Smooth muscle cell (in vitro differentiated cells): ENCODE measurements around the gene CYB561D2. TPM values are rescaled to one million over a fixed set of nuclear protein-coding genes. Genes with fewer than 3 reads are reported as not detected.

ENCODE experiments used
- DNase-seq: peaks from one replicate; lab custom pipeline; 2025; ENCODE audit not compliant: unreplicated experiment; lab: John Stamatoyannopoulos, UW
- H2AFZ ChIP-seq: fragments of 200-600 bp; sonication (generic); 2 replicates; pipeline ENCODE4 v1.6.0; 2016; ENCODE audit warnings: antibody characterized with exemption, low read depth, mild to moderate bottlenecking
- H3F3A ChIP-seq: fragments of 200-600 bp; sonication (generic); 2 replicates; pipeline ENCODE4 v1.6.0; 2017; ENCODE audit warnings: antibody characterized with exemption, low read depth
- H3K27ac ChIP-seq: fragments of 200-600 bp; sonication (generic); 2 replicates; pipeline ENCODE4 v1.5.1; 2016; ENCODE audit warnings: low read depth, mild to moderate bottlenecking
- H3K27me3 ChIP-seq: fragments of 200-600 bp; sonication (generic); 2 replicates; pipeline ENCODE4 v1.6.1; 2016; ENCODE audit warnings: low read depth, mild to moderate bottlenecking
- H3K36me3 ChIP-seq: fragments of 200-600 bp; sonication (generic); 2 replicates; pipeline ENCODE4 v1.5.1; 2016; ENCODE audit warnings: low read depth
- H3K4me1 ChIP-seq: fragments of 200-600 bp; sonication (generic); 2 replicates; pipeline ENCODE4 v1.5.1; 2016; ENCODE audit warnings: low read depth
- H3K4me2 ChIP-seq: fragments of 200-600 bp; sonication (generic); 2 replicates; pipeline ENCODE4 v1.6.0; 2016; ENCODE audit warnings: mild to moderate bottlenecking
- H3K4me3 ChIP-seq: fragments of 200-600 bp; sonication (generic); 2 replicates; pipeline ENCODE4 v1.5.1; 2016; ENCODE audit warnings: mild to moderate bottlenecking
- H3K79me2 ChIP-seq: fragments of 200-600 bp; sonication (generic); 2 replicates; pipeline ENCODE4 v1.6.0; 2016; ENCODE audit warnings: low read depth, mild to moderate bottlenecking
- H3K9ac ChIP-seq: fragments of 200-600 bp; sonication (generic); 2 replicates; pipeline ENCODE4 v1.6.0; 2016; ENCODE audit warnings: low read depth
- H3K9me3 ChIP-seq: fragments of 200-600 bp; sonication (generic); replicated peaks from 2 replicates; pipeline ENCODE4 v1.5.1; 2016; ENCODE audit warnings: low read depth
- H4K20me1 ChIP-seq: fragments of 200-600 bp; sonication (generic); 2 replicates; pipeline ENCODE4 v1.6.0; 2016; ENCODE audit warnings: low read depth
- CTCF ChIP-seq: fragments of 200-600 bp; sonication (generic); IDR thresholded peaks from 2 replicates; pipeline ENCODE4 v1.5.1; 2017; ENCODE audit warnings: borderline replicate concordance, mild to moderate bottlenecking, antibody characterized with exemption; ENCODE audit not compliant: insufficient read depth, poor library complexity, severe bottlenecking
- WGBS: methylation state at CpG from one replicate; pipeline ENCODE4 v1.1.7; 2016; ENCODE audit warnings: low lambda C conversion rate; 5-methylcytosine and 5-hydroxymethylcytosine counted together
- polyA plus RNA-seq: library from polyadenylated mRNA; unstranded; fragments of >200 nt; fragmentation: Nextera tagmentation; extraction: Ambion mirVana; gene quantifications from 2 replicates; pipeline ENCODE4 v1.2.1, GENCODE V29; 2016
- total RNA-seq: library from RNA; depleted of rRNA; stranded (reverse); fragments of >200 nt; gene quantifications from 2 replicates; pipeline ENCODE4 v1.2.3, GENCODE V29; 2014

CYB561D2 gene
- total and polyA plus RNA-seq, 2 experiments from 2014 or later = 21.6 to 22.6 TPM

DNA sequence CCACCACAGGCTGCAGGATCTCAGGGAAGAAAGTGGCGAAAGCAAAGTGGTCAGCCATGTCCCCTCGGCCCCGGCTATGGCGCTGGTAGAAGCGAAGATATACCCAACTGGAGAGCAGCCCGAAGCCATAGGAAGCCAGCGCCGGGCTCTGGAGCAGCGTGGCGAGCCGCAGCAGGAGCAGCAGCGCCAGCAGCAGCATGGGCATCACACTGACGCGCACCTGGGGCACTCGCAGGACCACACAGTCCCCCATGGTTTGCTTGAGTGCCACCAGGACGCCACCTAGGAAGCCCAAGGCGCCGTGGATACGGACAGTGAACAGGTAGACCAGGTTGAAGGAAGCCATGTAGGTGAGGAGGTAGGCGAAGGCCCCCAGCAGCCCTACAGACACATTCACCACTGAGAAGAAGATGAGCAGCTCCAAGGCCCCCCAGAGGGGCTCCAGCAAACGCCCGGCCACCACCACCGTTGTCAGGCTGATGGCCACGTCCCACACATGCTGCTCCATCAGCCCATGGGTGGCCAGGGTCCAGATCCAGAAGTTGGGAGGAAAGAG is 7.8 kb downstream of the CYB561D2 start:
- Histone ChIP-seq H4K20me1 (peaks cover 41% of the 10 kb centered on the region), H2AFZ (no peak overlapping the region), H3K27ac (peak overlapping the region; percentile 71), H3K4me1 (peaks cover 23% of the 10 kb centered on the region), H3F3A (no peaks in the 10 kb centered on the region), H3K4me2 (peak overlapping the region; percentile 92), H3K9me3 (no peaks in the 10 kb centered on the region), H3K27me3 (no peaks in the 10 kb centered on the region), H3K79me2 (peaks cover 39% of the 10 kb centered on the region), H3K36me3 (no peaks in the 10 kb centered on the region), H3K4me3 (peak overlapping the region; percentile 64), H3K9ac (peak overlapping the region; percentile 93)
- DNase-seq = no peak
- 84% methylated on average over 24 of the region's 24 CpGs for WGBS
- no peak for TF ChIP-seq CTCF

GRCh38 chr3:50358911-50359759 is 8.5 kb downstream of the CYB561D2 start, which contains the start of gene TMEM115:
TSS of gene TMEM115 (minus strand) at chr3:50359521. CDS start at chr3:50359063, 458 bp downstream.
- Histone ChIP-seq H2AFZ (peak within 1 kb of the TSS; percentile 76), H3K27me3 (no peaks in the 10 kb centered on the region), H3K9ac (peak within 1 kb of the TSS; percentile 93), H4K20me1 (peaks cover 41% of the 10 kb centered on the region), H3F3A (no peaks in the 10 kb centered on the region), H3K9me3 (no peaks in the 10 kb centered on the region), H3K4me3 (peak within 1 kb of the TSS; percentile 64), H3K4me2 (peak within 1 kb of the TSS; percentile 92), H3K27ac (peak within 1 kb of the TSS; percentile 71), H3K4me1 (peaks cover 23% of the 10 kb centered on the region), H3K79me2 (peaks cover 39% of the 10 kb centered on the region), H3K36me3 (no peaks in the 10 kb centered on the region)
- no peak for TF ChIP-seq CTCF
- WGBS = 9% methylated on average over 63 of the region's 64 CpGs
- DNase-seq = peak; percentile 80

GRCh38 chr3:50359760-50360110 is 9.1 kb downstream of the CYB561D2 start:
- peaks cover 41% of the 10 kb centered on the region for H4K20me1 ChIP-seq
- H3K9me3 ChIP-seq = no peaks in the 10 kb centered on the region
- no peak for DNase-seq
- peaks cover 26% of the 10 kb centered on the region for H3K4me1 ChIP-seq
- H3F3A ChIP-seq = no peaks in the 10 kb centered on the region
- no peak overlapping the region for H3K27ac ChIP-seq
- H3K79me2 ChIP-seq = peaks cover 39% of the 10 kb centered on the region
- WGBS = 24% methylated on average over 8 of the region's 8 CpGs
- peak overlapping the region; percentile 76 for H2AFZ ChIP-seq
- no peaks in the 10 kb centered on the region for H3K36me3 ChIP-seq
- H3K9ac ChIP-seq = no peak overlapping the region
- H3K4me3 ChIP-seq = peak overlapping the region; percentile 64
- TF ChIP-seq CTCF = no peak
- peak overlapping the region; percentile 92 for H3K4me2 ChIP-seq
- H3K27me3 ChIP-seq = no peaks in the 10 kb centered on the region
